ENCODE measurements around the gene KCNMA1. TPM values are rescaled to one million over a fixed set of nuclear protein-coding genes. Genes with fewer than 3 reads are reported as not detected.

The KCNMA1 gene
- total RNA-seq, 1 experiment from 2014 or later: 0.49 TPM

GRCh38 chr10:77377034-77377433 is 260.6 kb downstream of the KCNMA1 start:
- Histone ChIP-seq H3K79me2 (ENCODE audit: insufficient read depth, low read length) (no peaks in the 10 kb centered on the region), H3K9ac (ENCODE audit: low read length) (no peak overlapping the region), H3K27ac (ENCODE audit: low read depth, low read length) (no peak overlapping the region), H4K20me1 (ENCODE audit: insufficient read depth) (no peaks in the 10 kb centered on the region), H3K4me3 (replicated peaks in 1 of 2; ENCODE audit: low read depth in 1 of 2, low read length in 2 of 2) (no peak overlapping the region), H3K9me3 (ENCODE audit: control insufficient read depth in 1 of 2, insufficient read depth in 1 of 2, low read depth in 1 of 2, low read length in 2 of 2) (no peaks in the 10 kb centered on the region), H3K9me2 (ENCODE audit: insufficient read depth) (no peaks in the 10 kb centered on the region), H3K4me2 (ENCODE audit: low read length) (no peak overlapping the region), H3K36me3 (ENCODE audit: control insufficient read depth in 1 of 2, insufficient read depth in 2 of 2, low read length in 2 of 2) (no peaks in the 10 kb centered on the region), H3K27me3 (ENCODE audit: insufficient read depth, low read length) (peaks cover 9% of the 10 kb centered on the region; the same call in 1 of the 2 replicates), H3K4me1 (ENCODE audit: control insufficient read depth in 1 of 2, insufficient read depth in 2 of 2, low read length in 2 of 2) (no peaks in the 10 kb centered on the region), H2AFZ (ENCODE audit: low read depth, low read length, poor library complexity, severe bottlenecking) (no peak overlapping the region)
- intact Hi-C loops (cut with micrococcal nuclease): no loop called here
- TF ChIP-seq MAX (IDR thresholded peaks at IDR 0.05) (no peak), SP1 (IDR thresholded peaks at IDR 0.05; ENCODE audit: low read depth) (no peak), CBX3 (IDR thresholded peaks at IDR 0.05; ENCODE audit: low read depth) (no peak), POLR2A (IDR thresholded peaks at IDR 0.05; ENCODE audit: borderline replicate concordance, extremely low read depth, insufficient read depth, insufficient read length) (no peak), REST (IDR thresholded peaks at IDR 0.05; ENCODE audit: low read depth) (no peak), ZNF274 (IDR thresholded peaks at IDR 0.05; ENCODE audit: low read depth, low read length) (no peak), ZBTB33 (IDR thresholded peaks at IDR 0.05; ENCODE audit: extremely low read depth, insufficient replicate concordance, low read length) (no peak), FOSL1 (IDR thresholded peaks at IDR 0.05; ENCODE audit: low read depth) (no peak), ATF3 (IDR thresholded peaks at IDR 0.05) (no peak), EZH2 (IDR thresholded peaks at IDR 0.05) (no peak), EGR1 (IDR thresholded peaks at IDR 0.05; ENCODE audit: low read depth) (no peak), ELF1 (IDR thresholded peaks at IDR 0.05; ENCODE audit: borderline replicate concordance, low read depth) (no peak), POLR2AphosphoS5 (IDR thresholded peaks at IDR 0.05; ENCODE audit: low read depth, low read length) (no peak), SRF (IDR thresholded peaks at IDR 0.05; ENCODE audit: low read depth) (no peak), CEBPB (IDR thresholded peaks at IDR 0.05; ENCODE audit: low read depth) (no peak), EZH2phosphoT487 (IDR thresholded peaks at IDR 0.05; ENCODE audit: borderline replicate concordance) (no peak)
- DNase-seq (ENCODE audit: low read depth, low spot score) (no peak), ATAC-seq (no peak)
- ChIA-PET POLR2A (no interaction called here), CTCF (no interaction called here), RAD21 (ENCODE audit: low non-redundant PET in 1 of 2, low total read pairs in 2 of 2, uncharacterized antibody in 2 of 2, unreplicated experiment in 2 of 2) (no interaction called here)
- BruUV-seq (replicated peaks): no TSS peak

Measured in HCT116 (cell line).